K562 (cell line): ENCODE data around the gene BEND5.

ENCODE experiments used
- ATF7 ChIP-seq: fragments of 450-650 bp; IDR thresholded peaks from 2 replicates; pipeline ENCODE4 v1.7.1; 2014; ENCODE audit warnings: mild to moderate bottlenecking, moderate library complexity
- BRCA1 ChIP-seq, 2 experiments: fragments of 450-650 bp in 1 of 2; sonication (generic) in 1 of 2; formaldehyde crosslinking in 1 of 2; IDR thresholded peaks; 2 replicates each; pipeline versions ENCODE4 v1.5.0 to v1.6.1; 2017 to 2020; ENCODE audit warnings: mild to moderate bottlenecking in 1 of 2, missing genetic modification reagents in 1 of 2
- CBFB ChIP-seq: sonication (generic); formaldehyde crosslinking; IDR thresholded peaks from 2 replicates; pipeline ENCODE4 v1.4.0; 2020; ENCODE audit warnings: mild to moderate bottlenecking, missing genetic modification reagents
- ESRRA ChIP-seq: fragments of 450-650 bp; IDR thresholded peaks from 2 replicates; pipeline ENCODE4 v1.6.1; 2014; ENCODE audit warnings: low read depth, mild to moderate bottlenecking, moderate library complexity, borderline replicate concordance
- GATA2 ChIP-seq: sonication (generic); formaldehyde crosslinking; IDR thresholded peaks from 2 replicates; pipeline ENCODE4 v1.4.0; 2020; ENCODE audit warnings: mild to moderate bottlenecking, missing genetic modification reagents
- NFYB ChIP-seq: IDR thresholded peaks from 2 replicates; pipeline ENCODE4 v1.6.1; 2011; ENCODE audit warnings: mild to moderate bottlenecking, moderate library complexity; ENCODE audit not compliant: insufficient read length; ENCODE audit errors: extremely low read depth
- ZNF23 ChIP-seq: fragments of 250-450 bp; sonication (Bioruptor Pico); IDR thresholded peaks from 2 replicates; pipeline ENCODE4 v1.4.0; 2020; ENCODE audit warnings: mild to moderate bottlenecking

- TF ChIP-seq BRCA1 (IDR thresholded peaks at IDR 0.05) (no peak), BRCA1 (CRISPR knock-in tag; IDR thresholded peaks at IDR 0.05) (no peak), ATF7 (no peak), ZNF23 (CRISPR knock-in tag) (no peak), CBFB (CRISPR knock-in tag) (no peak), ESRRA (no peak), NFYB (no peak), GATA2 (CRISPR knock-in tag) (no peak)
Measured at GRCh38 chr1:48789903-48790302, 13.2 kb upstream of the BEND5 start.
